ENCODE data around the gene PRKCA.

GRCh38 chr17:66491665-66492064, 189.3 kb downstream of the PRKCA start:
- TF ChIP-seq CTCF (IDR thresholded peaks at IDR 0.05) (no peak), POLR2A (IDR thresholded peaks at IDR 0.05) (no peak), POLR2AphosphoS5 (IDR thresholded peaks at IDR 0.05) (no peak), EP300 (IDR thresholded peaks at IDR 0.05) (no peak)

Data from suprapubic skin (tissue), 4 donors.